GM21447 (cell line): ENCODE results near the gene ARHGEF4.
"Not testable (repeated sequence)": the region's sequence is repeated elsewhere in the genome, so short reads cannot be mapped to it uniquely, and the experiment has no call there.

Source experiments
- ATAC-seq: cut with Tn5 transposase; IDR thresholded peaks from one replicate; pipeline ENCODE4 v1.9.1; 2021; ENCODE audit not compliant: unreplicated experiment

The ARHGEF4 gene

DNA sequence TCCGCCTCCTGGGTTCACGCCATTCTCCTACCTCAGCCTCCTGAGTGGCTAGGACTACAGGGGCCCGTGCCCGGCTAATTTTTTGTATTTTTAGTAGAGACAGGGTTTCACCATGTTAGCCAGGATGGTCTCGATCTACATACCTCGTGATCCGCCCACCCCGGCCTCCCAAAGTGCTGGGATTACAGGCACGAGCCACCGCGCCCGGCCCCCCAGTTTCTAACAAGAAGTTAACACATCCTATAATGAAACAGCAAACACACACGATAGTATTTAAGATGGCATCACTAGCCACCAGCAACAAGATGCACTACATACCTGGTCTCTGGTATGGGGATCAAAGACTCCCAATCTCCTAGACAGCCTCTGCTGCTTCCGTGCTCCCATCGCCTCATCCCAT lies 238.9 kb downstream of the ARHGEF4 start:
- ATAC-seq = not testable (repeated sequence)

DNA sequence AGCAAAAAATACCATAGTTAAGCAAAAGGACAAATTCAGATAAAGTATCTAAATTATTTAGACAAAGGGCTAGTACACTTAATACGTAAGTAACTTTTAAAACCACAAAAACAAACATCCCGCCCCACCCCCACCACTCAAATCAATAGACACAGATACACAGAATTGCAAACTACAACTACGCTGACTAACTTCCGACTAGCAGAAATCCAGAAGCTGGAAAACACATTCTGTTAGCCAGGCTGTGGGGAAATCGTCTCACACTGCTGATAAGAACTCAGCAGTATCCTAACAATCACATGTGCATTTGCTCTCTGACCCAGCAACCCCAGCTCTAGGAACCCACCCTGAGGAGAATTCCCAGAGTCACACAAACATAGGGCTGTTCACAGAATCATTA lies 240.0 kb downstream of the ARHGEF4 start:
- no peak for ATAC-seq

GRCh38 chr2:131077182-131077846 lies 240.6 kb downstream of the ARHGEF4 start:
- ATAC-seq = no peak

DNA sequence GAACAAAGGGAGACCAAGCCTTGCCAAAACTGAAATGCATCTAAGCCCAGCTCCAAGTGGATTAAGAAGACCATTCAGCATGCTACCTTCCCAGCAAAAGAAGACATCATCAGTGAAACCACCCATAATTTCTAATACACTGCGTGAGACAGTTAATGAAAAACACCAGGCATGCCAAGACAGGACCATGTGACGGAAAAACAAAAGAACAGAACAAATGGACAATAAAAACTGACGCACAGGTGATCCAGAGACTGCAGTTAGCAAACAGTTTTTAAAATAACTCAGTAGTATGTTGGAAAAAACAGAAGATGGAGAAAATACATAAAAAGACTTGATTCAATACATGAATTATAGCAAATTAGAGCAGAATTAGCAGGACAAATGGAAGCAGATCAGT lies 241.3 kb downstream of the ARHGEF4 start:
- ATAC-seq = no peak

- not testable (repeated sequence) for ATAC-seq
These were observed 243.2 kb downstream of the ARHGEF4 start for GRCh38 chr2:131079931-131080330.

DNA sequence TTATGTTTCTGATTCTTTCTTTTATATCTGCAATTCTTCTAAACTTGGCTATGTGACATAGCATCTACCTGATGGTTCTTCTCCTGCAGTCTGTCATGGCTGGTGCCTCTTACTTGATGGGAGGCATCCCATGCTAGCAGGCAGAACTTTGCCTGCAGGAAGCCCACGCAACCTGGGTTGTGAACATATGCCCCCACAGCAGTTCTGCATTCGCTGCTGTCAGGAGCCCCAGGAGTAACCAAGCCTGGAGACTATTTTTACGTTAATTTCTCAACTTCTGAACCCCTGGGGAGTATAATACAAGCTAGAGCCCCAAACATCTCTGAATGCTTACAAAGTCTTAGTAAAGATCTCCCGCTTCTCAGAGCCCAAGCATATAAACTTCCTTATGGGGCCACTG lies 244.5 kb downstream of the ARHGEF4 start:
- no peak for ATAC-seq

- no peak for ATAC-seq
These were observed 248.9 kb downstream of the ARHGEF4 start for GRCh38 chr2:131085646-131086045.

DNA sequence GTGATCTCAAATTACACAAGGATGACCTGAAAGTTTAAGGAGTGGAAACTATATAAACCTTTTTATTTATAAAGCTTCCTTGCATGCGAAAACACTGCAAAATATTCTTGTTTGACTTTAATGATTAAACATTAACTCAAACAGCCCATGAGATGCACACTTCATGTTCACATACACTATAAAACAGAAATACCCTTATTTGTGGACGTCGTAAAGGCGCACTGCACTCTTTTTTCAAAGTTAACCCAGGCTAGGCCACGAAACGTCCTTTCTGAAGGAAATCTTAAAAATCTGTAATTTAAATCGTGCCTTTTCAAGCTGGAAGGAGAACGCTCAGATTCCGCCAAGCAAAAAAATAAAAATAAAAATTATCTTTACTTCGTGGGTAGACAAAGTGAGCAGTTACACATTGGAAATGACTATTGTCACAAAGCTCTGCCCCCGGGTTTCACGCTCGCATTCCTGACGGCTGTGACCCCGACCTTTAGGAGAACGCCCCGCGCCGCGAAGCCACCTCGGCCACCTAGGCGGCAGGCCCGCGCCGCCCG lies 255.8 kb downstream of the ARHGEF4 start:
- ATAC-seq = no peak

- peak; percentile 77 for ATAC-seq
These were observed 256.4 kb downstream of the ARHGEF4 start, which contains the start of gene FAM168B for GRCh38 chr2:131093006-131093695. TSS of gene FAM168B (minus strand) at chr2:131093460. CDS start at chr2:131082646, 10,814 bp downstream.

DNA sequence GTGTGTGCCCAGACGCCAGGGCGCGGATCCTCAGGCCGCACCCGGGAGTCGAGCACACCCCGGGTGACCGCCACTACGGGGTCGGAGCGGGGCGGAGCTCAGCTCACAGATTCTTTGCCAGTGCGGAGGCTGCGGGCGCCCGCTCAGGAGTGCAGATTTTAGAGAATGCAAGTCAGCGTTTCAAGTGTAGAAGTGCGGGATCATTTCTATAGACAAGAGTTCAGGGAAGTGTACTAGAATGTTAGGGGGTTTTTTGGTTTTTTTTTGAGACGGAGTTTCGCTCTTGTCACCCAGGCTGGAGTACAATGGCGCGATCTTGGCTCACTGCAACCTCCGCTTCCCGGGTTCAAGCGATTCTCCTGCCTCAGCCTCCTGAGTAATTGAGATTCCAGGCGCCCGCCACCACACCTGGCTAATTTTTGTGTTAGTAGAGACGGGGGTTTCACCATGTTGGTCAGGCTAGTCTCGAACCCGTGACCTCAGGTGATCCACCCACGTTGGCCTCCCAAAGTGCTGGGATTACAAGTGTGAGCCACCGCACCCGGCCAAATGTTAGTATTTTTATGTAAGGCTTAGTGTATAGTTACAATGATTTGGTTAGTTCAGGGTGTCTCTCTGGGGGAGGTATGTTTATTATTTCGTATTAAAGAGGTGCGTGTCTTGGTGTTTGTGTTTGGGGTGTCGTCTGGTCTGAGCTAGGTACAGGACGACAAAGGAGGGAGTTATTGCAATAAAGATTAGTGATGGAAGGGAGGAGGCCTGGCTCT lies 257.2 kb downstream of the ARHGEF4 start:
- peak; percentile 66 for ATAC-seq

GRCh38 chr2:131094463-131095281 lies 258.0 kb downstream of the ARHGEF4 start:
- no peak for ATAC-seq
